Testis (tissue), 3 donors: Measurements from ENCODE around the gene INTU. TPM values are rescaled to one million over a fixed set of nuclear protein-coding genes. Genes with fewer than 3 reads are reported as not detected.
A peak's percentile ranks its signal among the peaks of the same experiment; 100 is the strongest.

Source experiments
- DNase-seq: peaks from one replicate; pipeline ENCODE4 v3.0.0-alpha.2; 2019
- H3K27ac ChIP-seq, 2 donors: fragments of 200-600 bp; sonication (generic); one replicate each; pipeline ENCODE4 v1.5.1; 2019
- H3K27me3 ChIP-seq: fragments of 200-600 bp; sonication (generic); one replicate; pipeline ENCODE4 v1.5.1; 2019
- H3K36me3 ChIP-seq: fragments of 200-600 bp; sonication (generic); one replicate; pipeline ENCODE4 v1.5.1; 2017; ENCODE audit warnings: low read depth; ENCODE audit errors: missing control alignments
- H3K4me1 ChIP-seq: fragments of 200-600 bp; sonication (generic); one replicate; pipeline ENCODE4 v1.5.1; 2019
- H3K4me3 ChIP-seq, 2 donors: fragments of 200-600 bp; sonication (generic); one replicate each; pipeline ENCODE4 v1.5.1; 2017 to 2019
- H3K9me3 ChIP-seq: fragments of 200-600 bp; sonication (generic); one replicate; pipeline ENCODE4 v1.5.1; 2017
- POLR2A ChIP-seq: fragments of 450-650 bp; IDR thresholded peaks from one replicate; pipeline ENCODE4 v1.6.1; 2017; ENCODE audit warnings: antibody characterized with exemption, mild to moderate bottlenecking, moderate library complexity
- WGBS, 2 donors: methylation state at CpG; one replicate each; pipeline ENCODE4 v1.1.5; 2018; 5-methylcytosine and 5-hydroxymethylcytosine counted together
- intact Hi-C: fragments of 100-400 bp; cut with DNase I; formaldehyde crosslinking; loops from one replicate; pipeline ENCODE4 v1.15.1; 2023; ENCODE audit warnings: low total_unique reads
- polyA plus RNA-seq: library from polyadenylated mRNA; stranded (reverse); fragments of 350-450 nt; fragmentation: Illumina TruSeq; extraction: RNeasy Lipid Tissue Mini Kit (QIAGEN cat#74804); gene quantifications from one replicate; pipeline ENCODE4 v1.2.3, GENCODE V29; 2014; ENCODE audit warnings: low read depth, low replicate concordance; ENCODE audit not compliant: insufficient read depth
- total RNA-seq, 2 donors: library from RNA; depleted of rRNA; stranded (reverse); fragments of >200 nt; gene quantifications; one replicate each; pipeline ENCODE4 v1.2.3, GENCODE V29; 2016
- TF ChIP-seq, protein P1 (sequence below), 3 experiments: fragments of 450-650 bp in 2 of 3; fragments of 200-600 bp in 1 of 3; sonication (generic) in 1 of 3; IDR thresholded peaks; one replicate each; pipeline ENCODE4 v1.5.1; 2016 to 2019; ENCODE audit warnings: antibody characterized with exemption in 3 of 3, mild to moderate bottlenecking in 2 of 3, moderate library complexity in 1 of 3

INTU gene
- total and polyA plus RNA-seq, 3 donors from 2014 or later: 8.0 to 41.6 (median 27.3) TPM

GRCh38 chr4:127731406-127731805, 98.6 kb downstream of the INTU start:
- 68 to 80% methylated on average over 19 of the region's 19 CpGs for WGBS, 2 donors
- peak overlapping the region in 1 of 2 donors; percentile 61 for H3K4me3 ChIP-seq
- intact Hi-C loops: loop anchor here (5.0 kb wide), 1 partner anchor 129 kb away; no protein-coding TSS in a partner anchor
- DNase-seq: no peak
- no peaks in the 10 kb centered on the region for H3K36me3 ChIP-seq
- no peaks in the 10 kb centered on the region for H3K9me3 ChIP-seq
- H3K27ac ChIP-seq: no peak overlapping the region
- H3K27me3 ChIP-seq: no peaks in the 10 kb centered on the region
- TF ChIP-seq POLR2A: no peak
- TF ChIP-seq, protein P1, sequence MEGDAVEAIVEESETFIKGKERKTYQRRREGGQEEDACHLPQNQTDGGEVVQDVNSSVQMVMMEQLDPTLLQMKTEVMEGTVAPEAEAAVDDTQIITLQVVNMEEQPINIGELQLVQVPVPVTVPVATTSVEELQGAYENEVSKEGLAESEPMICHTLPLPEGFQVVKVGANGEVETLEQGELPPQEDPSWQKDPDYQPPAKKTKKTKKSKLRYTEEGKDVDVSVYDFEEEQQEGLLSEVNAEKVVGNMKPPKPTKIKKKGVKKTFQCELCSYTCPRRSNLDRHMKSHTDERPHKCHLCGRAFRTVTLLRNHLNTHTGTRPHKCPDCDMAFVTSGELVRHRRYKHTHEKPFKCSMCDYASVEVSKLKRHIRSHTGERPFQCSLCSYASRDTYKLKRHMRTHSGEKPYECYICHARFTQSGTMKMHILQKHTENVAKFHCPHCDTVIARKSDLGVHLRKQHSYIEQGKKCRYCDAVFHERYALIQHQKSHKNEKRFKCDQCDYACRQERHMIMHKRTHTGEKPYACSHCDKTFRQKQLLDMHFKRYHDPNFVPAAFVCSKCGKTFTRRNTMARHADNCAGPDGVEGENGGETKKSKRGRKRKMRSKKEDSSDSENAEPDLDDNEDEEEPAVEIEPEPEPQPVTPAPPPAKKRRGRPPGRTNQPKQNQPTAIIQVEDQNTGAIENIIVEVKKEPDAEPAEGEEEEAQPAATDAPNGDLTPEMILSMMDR (IDR thresholded peaks at IDR 0.05): no peak
- no peaks in the 10 kb centered on the region for H3K4me1 ChIP-seq

- 17 to 22% methylated on average over 8 of the region's 8 CpGs for WGBS, 2 donors
- no peaks in the 10 kb centered on the region for H3K36me3 ChIP-seq
- no peaks in the 10 kb centered on the region for H3K27me3 ChIP-seq
- no peak overlapping the region for H3K27ac ChIP-seq
- intact Hi-C loops: loop anchor here (5.0 kb wide), 1 partner anchor 130 kb away; no protein-coding TSS in a partner anchor
- no peaks in the 10 kb centered on the region for H3K9me3 ChIP-seq
- no peak overlapping the region for H3K4me3 ChIP-seq
- no peaks in the 10 kb centered on the region for H3K4me1 ChIP-seq
- TF ChIP-seq, protein P1 (IDR thresholded peaks at IDR 0.05): peak in 2 of 3 experiments; percentile 19 to 48
- no peak for TF ChIP-seq POLR2A
- no peak for DNase-seq
Observed at GRCh38 chr4:127732623-127733328, 100.0 kb downstream of the INTU start.

GRCh38 chr4:127734976-127735375, 102.2 kb downstream of the INTU start:
- H3K4me3 ChIP-seq: no peak overlapping the region
- no peaks in the 10 kb centered on the region for H3K9me3 ChIP-seq
- WGBS, 2 donors: 74 to 86% methylated on average over 2 of the region's 2 CpGs
- no peaks in the 10 kb centered on the region for H3K27me3 ChIP-seq
- H3K4me1 ChIP-seq: no peaks in the 10 kb centered on the region
- no peaks in the 10 kb centered on the region for H3K36me3 ChIP-seq
- DNase-seq: no peak
- no peak for TF ChIP-seq POLR2A
- TF ChIP-seq, protein P1 (IDR thresholded peaks at IDR 0.05): no peak
- intact Hi-C loops: loop anchor here (5.0 kb wide), 1 partner anchor 133 kb away; no protein-coding TSS in a partner anchor
- no peak overlapping the region for H3K27ac ChIP-seq

- intact Hi-C loops: no loop called here
- Histone ChIP-seq H3K4me3 (no peak overlapping the region), H3K36me3 (no peaks in the 10 kb centered on the region), H3K4me1 (no peaks in the 10 kb centered on the region), H3K9me3 (no peaks in the 10 kb centered on the region), H3K27me3 (no peaks in the 10 kb centered on the region), H3K27ac (no peak overlapping the region)
- WGBS, 2 donors: 50 to 52% methylated on average over 4 of the region's 4 CpGs
- TF ChIP-seq POLR2A: no peak
- TF ChIP-seq, protein P1 (IDR thresholded peaks at IDR 0.05): no peak
- DNase-seq: no peak
Observed at GRCh38 chr4:127737295-127737694, 104.5 kb downstream of the INTU start.

- Histone ChIP-seq H3K27me3 (no peaks in the 10 kb centered on the region), H3K36me3 (no peaks in the 10 kb centered on the region), H3K4me3 (no peak overlapping the region), H3K4me1 (no peaks in the 10 kb centered on the region), H3K27ac (no peak overlapping the region), H3K9me3 (no peaks in the 10 kb centered on the region)
- intact Hi-C loops: no loop called here
- WGBS, 2 donors: 100% methylated on average over 1 of the region's 1 CpG
- no peak for TF ChIP-seq POLR2A
- TF ChIP-seq, protein P1 (IDR thresholded peaks at IDR 0.05): no peak
- DNase-seq: no peak
Observed at GRCh38 chr4:127741247-127741646, 108.5 kb downstream of the INTU start.
